Activated T-cell treated with anti-CD3 and anti-CD28 coated beads, Interleukin-2, amount 50 U/mL, for 4 hours (primary cell): ENCODE data around the gene TCP11. TPM values are rescaled to one million over a fixed set of nuclear protein-coding genes. Genes with fewer than 3 reads are reported as not detected.

ENCODE experiments used
- ATAC-seq, 2 donors: fragments of 200-7000 bp; cut with Tn5 transposase; one replicate each; pipeline ENCODE4 v1.10.0; 2021
- DNase-seq: peaks from one replicate; pipeline ENCODE4 v3.0.0-alpha.2; 2020
- H3K27me3 Mint-ChIP-seq: one replicate; pipeline ENCODE4 v1.8.0; 2021; ENCODE audit warnings: low read depth, mixed read lengths
- H3K36me3 Mint-ChIP-seq: one replicate; pipeline ENCODE4 v1.8.0; 2022; ENCODE audit warnings: mixed read lengths; ENCODE audit not compliant: insufficient read depth
- H3K4me1 Mint-ChIP-seq: one replicate; pipeline ENCODE4 v1.8.0; 2021; ENCODE audit warnings: low read depth, mixed read lengths
- H3K4me3 Mint-ChIP-seq: one replicate; pipeline ENCODE4 v1.8.0; 2021; ENCODE audit warnings: mild to moderate bottlenecking, moderate library complexity, mixed read lengths
- H3K9me3 Mint-ChIP-seq: one replicate; pipeline ENCODE4 v1.8.0; 2021; ENCODE audit warnings: mixed read lengths
- total RNA-seq, 3 donors: library from RNA; stranded (reverse); gene quantifications; one replicate each; pipeline ENCODE4 v1.2.1, GENCODE V29; 2021

Gene TCP11
- total RNA-seq, 3 donors from 2014 or later, result not detected

DNA sequence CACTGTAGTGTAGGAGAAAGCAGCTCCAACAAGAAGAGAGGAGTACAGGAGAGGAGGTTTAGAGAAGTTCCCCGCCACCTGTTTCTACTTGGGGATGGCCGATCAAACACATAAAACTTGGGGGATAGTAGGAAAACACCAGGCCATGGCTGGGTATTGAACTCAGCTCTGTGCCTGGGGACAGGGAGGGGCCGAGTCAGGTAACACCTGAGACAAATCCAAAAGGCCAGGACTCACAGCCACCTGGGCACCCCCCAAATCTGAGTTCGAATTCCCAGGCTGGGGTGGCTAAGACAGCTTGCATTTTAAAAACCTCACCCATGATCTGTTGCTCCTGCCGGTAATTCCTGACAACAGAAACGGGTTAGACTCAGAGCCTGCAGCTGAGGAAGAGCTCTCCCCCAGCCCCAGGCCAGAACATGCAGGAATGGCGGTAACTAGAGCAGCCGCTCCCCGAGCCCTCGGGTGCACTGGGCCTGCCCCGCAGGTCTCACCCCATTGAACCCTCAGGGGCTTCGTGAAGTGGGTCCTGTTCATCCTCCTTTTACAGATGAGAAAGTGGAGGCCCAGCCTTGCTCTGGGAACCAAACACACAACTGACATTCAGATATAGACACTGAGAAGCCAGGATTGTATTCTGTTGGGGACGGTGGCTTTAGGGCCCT lies 61.0 kb downstream of the TCP11 start:
- Mint-ChIP-seq H3K36me3 (peaks cover 17% of the 10 kb centered on the region), H3K27me3 (no peaks in the 10 kb centered on the region), H3K9me3 (no peaks in the 10 kb centered on the region), H3K4me1 (no peaks in the 10 kb centered on the region), H3K4me3 (no peak overlapping the region)
- no peak for DNase-seq
- no peak for ATAC-seq

DNA sequence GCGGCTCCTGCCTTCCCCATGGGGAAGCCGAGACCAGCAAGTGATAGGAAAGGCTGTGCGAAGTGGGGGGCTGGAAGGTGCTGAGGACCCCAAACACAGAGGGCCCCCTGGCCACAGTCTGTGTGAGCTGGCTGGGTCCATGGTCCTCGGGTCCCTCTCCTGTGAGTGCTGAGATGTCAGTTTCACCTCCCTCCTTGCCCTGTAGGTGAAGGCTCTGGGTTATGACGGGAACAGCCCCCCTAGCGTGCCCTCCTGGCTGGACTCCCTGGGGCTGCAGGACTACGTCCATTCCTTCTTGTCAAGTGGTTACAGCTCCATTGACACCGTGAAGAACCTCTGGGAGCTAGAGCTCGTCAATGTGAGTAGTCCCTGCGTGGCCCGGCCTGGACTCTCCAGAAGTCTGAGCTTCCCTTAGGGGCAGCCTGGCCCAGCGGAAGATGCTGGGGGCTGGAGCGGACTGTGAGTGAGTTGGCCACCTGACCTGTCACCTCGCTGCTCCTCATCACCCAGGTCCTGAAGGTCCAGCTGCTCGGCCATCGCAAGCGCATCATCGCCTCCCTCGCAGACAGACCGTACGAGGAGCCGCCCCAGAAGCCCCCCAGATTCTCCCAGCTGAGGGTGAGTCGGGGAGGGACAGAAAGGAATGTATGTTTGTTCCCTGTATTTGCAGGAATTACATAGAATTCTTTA lies 61.7 kb downstream of the TCP11 start:
- no peaks in the 10 kb centered on the region for H3K27me3 Mint-ChIP-seq
- no peak for DNase-seq
- no peaks in the 10 kb centered on the region for H3K4me1 Mint-ChIP-seq
- no peak overlapping the region for H3K4me3 Mint-ChIP-seq
- H3K9me3 Mint-ChIP-seq, result no peaks in the 10 kb centered on the region
- no peak for ATAC-seq
- H3K36me3 Mint-ChIP-seq, result peaks cover 15% of the 10 kb centered on the region

- H3K4me1 Mint-ChIP-seq, result no peaks in the 10 kb centered on the region
- DNase-seq (no peak), ATAC-seq (no peak)
- H3K9me3 Mint-ChIP-seq, result no peaks in the 10 kb centered on the region
- no peak overlapping the region for H3K4me3 Mint-ChIP-seq
- peaks cover 17% of the 10 kb centered on the region for H3K36me3 Mint-ChIP-seq
- H3K27me3 Mint-ChIP-seq, result no peaks in the 10 kb centered on the region
Observed at GRCh38 chr6:35078896-35079295, 62.2 kb downstream of the TCP11 start.

- no peaks in the 10 kb centered on the region for H3K4me1 Mint-ChIP-seq
- peaks cover 18% of the 10 kb centered on the region for H3K36me3 Mint-ChIP-seq
- no peaks in the 10 kb centered on the region for H3K9me3 Mint-ChIP-seq
Observed at GRCh38 chr6:35078226-35078850, 62.8 kb downstream of the TCP11 start.

DNA sequence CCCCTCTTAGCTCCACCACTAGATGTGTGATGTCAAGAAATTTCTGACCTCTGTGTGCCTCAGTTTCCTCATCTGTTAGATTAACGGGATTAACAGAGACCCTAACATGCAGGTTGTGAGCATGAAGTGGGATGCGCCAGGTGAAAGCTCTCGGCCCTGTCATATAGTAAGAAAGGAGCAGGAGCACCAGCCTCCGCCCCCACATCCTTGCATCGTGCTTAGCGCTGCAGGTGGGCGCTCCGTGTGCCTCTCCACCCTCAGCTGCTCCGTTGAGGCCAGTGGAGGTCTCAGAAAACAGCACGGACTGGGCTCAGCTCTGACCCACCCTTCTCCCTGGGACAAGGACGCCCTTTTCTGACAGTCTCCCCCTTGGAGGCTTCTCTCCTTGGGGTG lies 63.4 kb downstream of the TCP11 start:
- Mint-ChIP-seq H3K4me1 (no peaks in the 10 kb centered on the region), H3K4me3 (no peak overlapping the region), H3K36me3 (peaks cover 18% of the 10 kb centered on the region), H3K27me3 (no peaks in the 10 kb centered on the region), H3K9me3 (no peaks in the 10 kb centered on the region)
- DNase-seq, result no peak
- no peak for ATAC-seq

More at GRCh38 chr6:35078226-35078850, 62.8 kb downstream of the TCP11 start:
- no peak for ATAC-seq
- Mint-ChIP-seq H3K4me3 (no peak overlapping the region), H3K27me3 (no peaks in the 10 kb centered on the region)
- no peak for DNase-seq

GRCh38 chr6:35076997-35077712 lies 64.0 kb downstream of the TCP11 start:
- Mint-ChIP-seq H3K4me1 (no peaks in the 10 kb centered on the region), H3K36me3 (peaks cover 18% of the 10 kb centered on the region), H3K4me3 (no peak overlapping the region), H3K27me3 (no peaks in the 10 kb centered on the region), H3K9me3 (no peaks in the 10 kb centered on the region)
- no peak for DNase-seq
- no peak for ATAC-seq

DNA sequence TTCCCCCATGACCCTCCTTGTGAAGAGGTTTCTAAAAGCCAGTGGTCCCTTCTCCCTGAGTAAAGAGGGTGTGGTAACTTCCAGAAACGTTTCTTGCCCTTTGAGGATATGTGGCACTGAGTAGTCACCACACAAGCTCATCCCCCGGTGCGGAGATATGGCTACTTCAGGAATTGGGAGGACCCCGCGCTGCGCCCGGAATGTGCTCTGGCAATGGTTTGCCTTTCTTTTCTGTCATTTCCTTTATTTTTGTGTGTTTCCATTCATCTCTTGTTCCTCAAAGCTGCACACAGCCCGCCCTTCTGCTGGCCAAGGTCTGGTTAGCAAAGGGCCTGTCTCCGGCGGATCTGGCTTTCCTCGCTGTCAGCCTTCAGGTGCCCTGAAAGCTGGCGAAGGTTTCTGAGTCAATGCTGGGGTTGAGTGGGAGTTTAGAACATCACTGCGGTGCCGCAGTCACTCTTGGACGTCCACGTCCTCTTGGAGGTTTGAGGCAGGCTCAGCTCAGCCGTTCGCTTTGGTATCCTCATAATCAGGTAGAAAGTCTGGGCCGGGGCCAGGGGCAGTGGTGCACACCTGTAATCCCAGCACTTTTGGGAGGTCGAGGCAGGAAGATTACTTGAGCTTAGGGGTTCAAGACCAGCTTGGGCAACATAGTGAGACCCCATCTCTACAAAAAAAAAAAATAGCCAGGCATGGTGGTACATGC lies 67.2 kb downstream of the TCP11 start:
- Mint-ChIP-seq H3K9me3 (no peaks in the 10 kb centered on the region), H3K27me3 (no peaks in the 10 kb centered on the region), H3K36me3 (peaks cover 16% of the 10 kb centered on the region), H3K4me3 (no peak overlapping the region), H3K4me1 (no peaks in the 10 kb centered on the region)
- DNase-seq (no peak), ATAC-seq (no peak)

DNA sequence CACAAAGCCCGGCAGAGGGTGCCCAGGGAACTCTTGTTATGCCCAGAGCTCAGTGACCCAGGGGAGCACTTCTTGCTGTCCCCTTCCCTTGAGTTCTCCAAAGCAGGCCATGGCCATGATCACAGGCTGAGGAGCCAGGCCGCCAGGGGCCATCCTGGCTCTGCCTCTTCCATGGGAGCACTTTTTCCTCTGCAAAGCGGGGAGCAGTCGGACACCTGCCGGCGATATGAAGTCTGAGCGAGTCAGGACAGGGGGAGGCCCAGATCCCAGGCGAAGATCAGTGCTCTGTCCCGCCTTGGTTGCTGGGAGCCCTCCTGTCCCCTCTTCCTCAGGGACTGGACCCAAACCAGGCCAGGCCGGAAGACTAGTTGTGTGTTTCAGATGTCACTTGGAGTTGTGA lies 67.9 kb downstream of the TCP11 start:
- Mint-ChIP-seq H3K4me1 (no peaks in the 10 kb centered on the region), H3K4me3 (no peak overlapping the region), H3K9me3 (no peaks in the 10 kb centered on the region), H3K36me3 (peaks cover 16% of the 10 kb centered on the region), H3K27me3 (no peaks in the 10 kb centered on the region)
- DNase-seq (no peak), ATAC-seq (no peak)

DNA sequence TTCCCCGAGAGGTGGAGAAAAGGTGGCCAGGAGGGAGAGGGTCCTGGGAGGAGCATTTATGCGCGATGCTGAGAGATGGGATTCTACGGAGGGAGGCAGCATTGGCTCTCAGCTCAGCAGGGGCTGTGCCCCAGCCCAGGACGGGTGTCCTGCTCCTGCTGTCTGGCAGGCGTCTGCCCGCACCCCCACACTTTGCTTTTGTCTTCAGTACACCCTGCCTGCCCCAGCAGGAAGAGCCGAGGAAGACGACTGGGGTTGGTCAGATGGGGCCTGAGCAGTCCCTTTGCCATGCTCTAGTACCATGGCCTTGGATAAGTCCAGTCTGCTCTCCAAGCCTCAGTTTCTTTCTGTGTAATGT lies 68.5 kb downstream of the TCP11 start:
- peaks cover 16% of the 10 kb centered on the region for H3K36me3 Mint-ChIP-seq
- H3K27me3 Mint-ChIP-seq, result no peaks in the 10 kb centered on the region
- no peaks in the 10 kb centered on the region for H3K4me1 Mint-ChIP-seq
- ATAC-seq, result no peak
- no peaks in the 10 kb centered on the region for H3K9me3 Mint-ChIP-seq
- DNase-seq, result no peak
- H3K4me3 Mint-ChIP-seq, result no peak overlapping the region

GRCh38 chr6:35072051-35072697 lies 69.0 kb downstream of the TCP11 start:
- no peaks in the 10 kb centered on the region for H3K4me1 Mint-ChIP-seq
- ATAC-seq (no peak), DNase-seq (no peak)
- peaks cover 13% of the 10 kb centered on the region for H3K36me3 Mint-ChIP-seq
- H3K27me3 Mint-ChIP-seq, result no peaks in the 10 kb centered on the region
- H3K4me3 Mint-ChIP-seq, result no peak overlapping the region
- no peaks in the 10 kb centered on the region for H3K9me3 Mint-ChIP-seq

DNA sequence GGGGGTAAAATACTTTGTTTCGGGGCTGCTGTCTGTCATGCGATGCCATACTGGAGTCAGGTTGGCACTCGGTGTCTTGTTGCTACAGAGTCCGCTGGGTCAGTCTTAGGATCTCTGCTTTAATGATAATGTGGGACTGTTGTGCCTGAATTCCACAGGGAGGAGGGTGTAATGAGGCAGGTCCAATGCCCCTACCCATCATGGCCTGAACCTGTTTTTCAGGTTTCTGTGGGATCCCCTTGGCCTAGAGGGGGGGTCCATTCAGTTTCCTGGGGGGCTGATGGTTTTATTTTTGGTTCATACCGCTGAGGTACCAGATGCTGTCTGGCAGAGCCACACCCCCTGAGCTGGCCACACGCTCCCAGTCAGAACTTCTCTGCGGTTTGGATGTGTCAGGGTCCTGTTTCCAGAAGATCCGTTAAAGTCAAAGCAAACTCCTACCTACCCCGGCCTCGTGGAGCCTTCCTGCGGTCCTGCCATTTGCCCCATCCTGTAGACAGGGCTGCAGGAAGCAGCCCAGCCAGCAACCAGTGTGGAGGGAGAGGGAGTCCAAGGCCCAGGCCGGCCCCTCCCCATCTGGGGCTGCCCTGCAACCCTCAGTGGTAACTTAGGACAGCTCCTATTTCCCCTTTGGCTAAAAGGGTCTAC lies 69.7 kb downstream of the TCP11 start:
- Mint-ChIP-seq H3K27me3 (no peaks in the 10 kb centered on the region), H3K4me3 (no peak overlapping the region), H3K36me3 (peaks cover 9% of the 10 kb centered on the region), H3K9me3 (no peaks in the 10 kb centered on the region), H3K4me1 (no peaks in the 10 kb centered on the region)
- ATAC-seq, result no peak
- no peak for DNase-seq

DNA sequence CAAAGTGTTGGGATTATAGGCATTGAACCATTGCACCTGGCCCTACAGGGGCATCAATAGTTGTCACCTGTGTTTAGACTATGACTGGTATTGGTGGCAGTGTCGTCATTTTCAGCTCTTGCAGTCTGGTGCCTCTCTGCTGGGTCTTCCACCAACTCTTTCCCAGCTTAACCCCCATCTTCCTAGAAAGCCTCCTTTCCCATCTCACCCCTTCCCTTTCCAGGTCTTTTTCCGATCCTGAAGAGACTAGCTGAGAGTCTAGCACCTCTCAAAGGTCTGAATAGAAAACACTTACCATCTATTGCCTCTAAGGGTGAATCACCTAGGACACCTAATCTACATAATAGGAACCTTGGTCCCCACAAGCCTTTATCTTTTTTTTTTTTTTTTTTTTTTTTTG lies 71.0 kb downstream of the TCP11 start:
- H3K4me1 Mint-ChIP-seq, result no peaks in the 10 kb centered on the region
- DNase-seq (no peak), ATAC-seq (no peak)
- no peaks in the 10 kb centered on the region for H3K9me3 Mint-ChIP-seq
- H3K27me3 Mint-ChIP-seq, result no peaks in the 10 kb centered on the region
- H3K4me3 Mint-ChIP-seq, result no peak overlapping the region
- H3K36me3 Mint-ChIP-seq, result peaks cover 15% of the 10 kb centered on the region

- no peak for ATAC-seq
- H3K9me3 Mint-ChIP-seq, result no peaks in the 10 kb centered on the region
- DNase-seq, result no peak
- H3K4me1 Mint-ChIP-seq, result no peaks in the 10 kb centered on the region
- no peaks in the 10 kb centered on the region for H3K27me3 Mint-ChIP-seq
- H3K36me3 Mint-ChIP-seq, result peaks cover 16% of the 10 kb centered on the region
- H3K4me3 Mint-ChIP-seq, result no peak overlapping the region
Observed at GRCh38 chr6:35069262-35069661, 71.9 kb downstream of the TCP11 start.
